GM12878 (cell line): ENCODE results near the gene CNN3.

Source experiments
- CTCF ChIP-seq, 3 experiments: IDR thresholded peaks in 2 of 3; conservative IDR thresholded peaks in 1 of 3; 2 replicates each; pipeline ENCODE4 v1.5.1; 2011; ENCODE audit warnings: low read depth in 3 of 3, low read length in 3 of 3, mild to moderate bottlenecking in 3 of 3, control low read depth in 2 of 3, moderate library complexity in 2 of 3, inconsistent platforms in 1 of 3, mixed read lengths in 1 of 3; ENCODE audit not compliant: control insufficient read depth in 2 of 3, insufficient read depth in 1 of 3; ENCODE audit errors: extremely low read depth in 1 of 3
- EED ChIP-seq: sonication (generic); IDR thresholded peaks from 2 replicates; pipeline ENCODE4 v1.6.1; 2016; ENCODE audit warnings: antibody characterized with exemption, low read depth
- MAX ChIP-seq: IDR thresholded peaks from 2 replicates; pipeline ENCODE4 v1.6.1; 2012; ENCODE audit warnings: low read depth, low read length, improper control_type of control experiment
- POLR2A ChIP-seq: IDR thresholded peaks from 2 replicates; pipeline ENCODE4 v1.6.1; 2011; ENCODE audit warnings: low read depth, mild to moderate bottlenecking, low read length

- no peak for TF ChIP-seq POLR2A
- TF ChIP-seq EED, result no peak
- no peak for TF ChIP-seq MAX
- no peak for TF ChIP-seq CTCF (IDR thresholded peaks at IDR 0.05 in 2 of 3, conservative IDR thresholded peaks at IDR 0.05 in 1 of 3; ENCODE audit: control insufficient read depth in 2 of 3, extremely low read depth in 1 of 3, insufficient read depth in 1 of 3, low read depth in 3 of 3, low read length in 3 of 3)
Observed at GRCh38 chr1:94872771-94873495, 54.0 kb downstream of the CNN3 start.
